CD4-positive, alpha-beta T cell (primary cell): Measurements from ENCODE around the gene VAV1. TPM values are rescaled to one million over a fixed set of nuclear protein-coding genes. Genes with fewer than 3 reads are reported as not detected.

Source experiments
- ATAC-seq: fragments of 200-7000 bp; cut with Tn5 transposase; one replicate; pipeline ENCODE4 v1.10.0; 2022; ENCODE audit warnings: mild to moderate bottlenecking; ENCODE audit not compliant: poor library complexity
- CTCF ChIA-PET: fragments of 350-600 bp; sonication (Branson Sonifier 250); formaldehyde crosslinking; loops from one replicate; lab custom pipeline; 2021; ENCODE audit warnings: antibody characterized with exemption, inconsistent platforms; lab: Charles Lee
- POLR2A ChIA-PET: fragments of 350-600 bp; sonication (Branson Sonifier 250); formaldehyde crosslinking; loops from one replicate; lab custom pipeline; 2021; ENCODE audit warnings: antibody characterized with exemption, inconsistent platforms; lab: Charles Lee
- DNase-seq, 14 experiments: peaks; one replicate each; pipeline ENCODE4 v3.0.0-alpha.2; 2013 to 2020; ENCODE audit warnings: mixed read lengths in 2 of 14
- H3K27ac ChIP-seq, 2 donors: one replicate each; pipeline versions ENCODE4 v1.5.1 to v1.7.0; 2013; ENCODE audit warnings: low read length in 2 of 2, low read depth in 1 of 2, mild to moderate bottlenecking in 1 of 2
- H3K27me3 ChIP-seq, 2 experiments: 1 replicate in 1 of 2; 2 replicates in 1 of 2; pipeline versions ENCODE4 v1.6.1 to v1.7.0; 2013; ENCODE audit warnings: low read length in 2 of 2, control low read depth in 1 of 2, mild to moderate bottlenecking in 1 of 2, moderate library complexity in 1 of 2; ENCODE audit not compliant: insufficient read depth in 2 of 2, control insufficient read depth in 1 of 2
- H3K36me3 ChIP-seq: one replicate; pipeline ENCODE4 v1.6.1; 2013; ENCODE audit warnings: low read length, control low read depth; ENCODE audit not compliant: insufficient read depth
- H3K4me1 ChIP-seq: one replicate; pipeline ENCODE4 v1.6.1; 2013; ENCODE audit warnings: low read length, control low read depth; ENCODE audit not compliant: insufficient read depth
- H3K4me3 ChIP-seq: one replicate; pipeline ENCODE4 v1.5.1; 2013; ENCODE audit warnings: mild to moderate bottlenecking, low read length, moderate library complexity
- H3K9me3 ChIP-seq, 2 experiments: 1 replicate in 1 of 2; 2 replicates in 1 of 2; pipeline versions ENCODE4 v1.6.1 to v1.7.0; 2013; ENCODE audit warnings: low read length in 2 of 2, mild to moderate bottlenecking in 2 of 2, control low read depth in 1 of 2, moderate library complexity in 1 of 2; ENCODE audit not compliant: control insufficient read depth in 1 of 2, insufficient read depth in 1 of 2
- H3K27ac Mint-ChIP-seq: one replicate; pipeline ENCODE4 v1.8.0; 2020; ENCODE audit warnings: mixed read lengths
- H3K27me3 Mint-ChIP-seq: one replicate; pipeline ENCODE4 v1.8.0; 2021; ENCODE audit warnings: mixed read lengths
- H3K36me3 Mint-ChIP-seq: one replicate; pipeline ENCODE4 v1.8.0; 2021; ENCODE audit warnings: low read depth, mixed read lengths
- H3K4me1 Mint-ChIP-seq: one replicate; pipeline ENCODE4 v1.8.0; 2021; ENCODE audit warnings: low read depth, mixed read lengths
- H3K4me3 Mint-ChIP-seq: one replicate; pipeline ENCODE4 v1.8.0; 2020; ENCODE audit warnings: mild to moderate bottlenecking, mixed read lengths
- H3K9me3 Mint-ChIP-seq: one replicate; pipeline ENCODE4 v1.8.0; 2020; ENCODE audit warnings: mixed read lengths
- CTCF ChIP-seq: fragments of 200-600 bp; IDR thresholded peaks from one replicate; pipeline ENCODE4 v1.8.0; 2022; ENCODE audit warnings: antibody characterized with exemption, mild to moderate bottlenecking
- intact Hi-C, 2 experiments: fragments of 100-400 bp; cut with DNase I in 1 of 2; cut with micrococcal nuclease in 1 of 2; formaldehyde crosslinking; loops; one replicate each; pipeline versions ENCODE4 v1.15.1 to v1.9.0; 2023 to 2025; cut with DNase I, micrococcal nuclease
- microRNA-seq: library from miRNA; unstranded; fragments of <30 nt; microRNA quantifications from one replicate; pipeline ENCODE4 v1.2.0, GENCODE V29; 2021; ENCODE audit warnings: borderline microRNAs expressed, borderline replicate concordance
- total RNA-seq, 174 experiments: library from RNA in 2 of 174; stranded (reverse) in 2 of 174; gene quantifications; one replicate each; pipeline ENCODE4 v1.2.3 and lab custom pipeline; 2021 to 2026

Gene VAV1
- total RNA-seq, 2 experiments from 2014 or later, result 70.0 to 70.1 TPM

GRCh38 chr19:6906559-6907060, 134.1 kb downstream of the VAV1 start:
- H3K36me3 ChIP-seq, result no peaks in the 10 kb centered on the region

More at GRCh38 chr19:6906559-6907060, 134.1 kb downstream of the VAV1 start:
- ATAC-seq (no peak), DNase-seq (no peak)
- H3K4me1 ChIP-seq, result no peaks in the 10 kb centered on the region
- Mint-ChIP-seq H3K4me3 (no peak overlapping the region), H3K27me3 (no peaks in the 10 kb centered on the region), H3K4me1 (no peaks in the 10 kb centered on the region), H3K36me3 (peaks cover 54% of the 10 kb centered on the region), H3K9me3 (peaks cover 4% of the 10 kb centered on the region), H3K27ac (no peak overlapping the region)
- no peak overlapping the region for H3K27ac ChIP-seq
- peaks cover 7 to 15% of the 10 kb centered on the region in 2 experiments for H3K9me3 ChIP-seq
- POLR2A ChIA-PET, result no interaction called here
- CTCF ChIA-PET, result no interaction called here
- no peak overlapping the region for H3K4me3 ChIP-seq
- H3K27me3 ChIP-seq, result no peaks in the 10 kb centered on the region
- no peak for TF ChIP-seq CTCF
- intact Hi-C loops, result no loop called here

Small RNA genes within 50 kb of the gene (microRNA-seq; reads per million reads assigned to microRNA genes)
- not detected for gene MIR6791

Other genes with a start within 250 kb of the VAV1 start
- gene TNFSF9, start 241.7 kb upstream of the VAV1 start, total RNA-seq, result 1 to 10 TPM; 1.5 to 1.8 TPM
- not detected for gene CD70, start 181.6 kb upstream of the VAV1 start, total RNA-seq
- gene TNFSF14, start 102.5 kb upstream of the VAV1 start, total RNA-seq, result 1 to 10 TPM; 2.5 to 2.6 TPM
- under 1 TPM in 1 of 2 experiments, not detected in 1; 0.55 TPM for gene C3, start 52.1 kb upstream of the VAV1 start, total RNA-seq
- gene GPR108, start 35.1 kb upstream of the VAV1 start, total RNA-seq, result 10 to 100 TPM; 34.5 to 36.6 TPM
- 1 to 10 TPM; 1.6 to 1.9 TPM for gene TRIP10, start 33.0 kb upstream of the VAV1 start, total RNA-seq
- gene SH2D3A, start 5.3 kb upstream of the VAV1 start, total RNA-seq, result 10 to 100 TPM; 39.2 to 41.3 TPM
- 1 to 10 TPM; 5.4 to 6.0 TPM for gene ADGRE1, start 114.9 kb downstream of the VAV1 start, total RNA-seq
- gene MBD3L2B, start 248.7 kb downstream of the VAV1 start, total RNA-seq, result not detected